ENCODE measurements around the gene THEMIS. TPM values are rescaled to one million over a fixed set of nuclear protein-coding genes. Genes with fewer than 3 reads are reported as not detected.
"Not testable (repeated sequence)": the region's sequence is repeated elsewhere in the genome, so short reads cannot be mapped to it uniquely, and the experiment has no call there.

THEMIS gene
- total and polyA plus RNA-seq, 10 donors, result 0.80 to 17.8 (median 12.7) TPM

GRCh38 chr6:127791779-127792528 is 108.9 kb downstream of the THEMIS start:
- DNase-seq, result no peak
- peaks cover 0 to 7% (median 0%) of the 10 kb centered on the region in 6 donors for H3K4me1 ChIP-seq
- 85 to 91% (median 89%) methylated on average over 7 to 11 of the region's 11 CpGs for WGBS, 5 donors
- H3K9me3 ChIP-seq, result no peaks in the 10 kb centered on the region
- H3K27me3 ChIP-seq (replicated peaks in 1 of 7), result no peaks in the 10 kb centered on the region
- TF ChIP-seq POLR2AphosphoS5 (IDR thresholded peaks at IDR 0.05) (no peak), POLR2A (IDR thresholded peaks at IDR 0.05) (no peak), CTCF (IDR thresholded peaks at IDR 0.05 in 8 of 11, conservative IDR thresholded peaks at IDR 0.05 in 3 of 11) (no peak)
- intact Hi-C loops (cut with DNase I; ENCODE audit: low total_unique reads), result no loop called here
- H3K4me3 ChIP-seq, result no peak overlapping the region
- H3K27ac ChIP-seq, result no peak overlapping the region
- H3K36me3 ChIP-seq, result no peaks in the 10 kb centered on the region

- H3K27ac ChIP-seq, result no peak overlapping the region
- H3K9me3 ChIP-seq, result no peaks in the 10 kb centered on the region
- TF ChIP-seq POLR2AphosphoS5 (IDR thresholded peaks at IDR 0.05) (peak in 1 of 3 donors; percentile 32), CTCF (IDR thresholded peaks at IDR 0.05 in 8 of 11, conservative IDR thresholded peaks at IDR 0.05 in 3 of 11) (no peak)
- 84 to 96% (median 89%) methylated on average over 5 of the region's 5 CpGs for WGBS, 5 donors
- intact Hi-C loops (cut with DNase I; ENCODE audit: low total_unique reads), result no loop called here
- H3K36me3 ChIP-seq, result no peaks in the 10 kb centered on the region
- no peak overlapping the region for H3K4me3 ChIP-seq
- H3K27me3 ChIP-seq (replicated peaks in 1 of 7), result no peaks in the 10 kb centered on the region
- DNase-seq, result no peak
- H3K4me1 ChIP-seq, result peaks cover 0 to 7% (median 0%) of the 10 kb centered on the region in 6 donors
Observed at GRCh38 chr6:127790571-127790970, 110.3 kb downstream of the THEMIS start.

- WGBS, 5 donors, result 31 to 45% (median 40%) methylated on average over 1 of the region's 1 CpG
- DNase-seq, result no peak
- Histone ChIP-seq H3K4me1 (no peaks in the 10 kb centered on the region), H3K36me3 (no peaks in the 10 kb centered on the region), H3K4me3 (no peak overlapping the region), H3K27me3 (replicated peaks in 1 of 7) (no peaks in the 10 kb centered on the region), H3K9me3 (peaks cover 0 to 6% (median 0%) of the 10 kb centered on the region in 8 donors), H3K27ac (no peak overlapping the region)
- intact Hi-C loops (cut with DNase I; ENCODE audit: low total_unique reads), result no loop called here
- TF ChIP-seq CTCF (IDR thresholded peaks at IDR 0.05 in 8 of 11, conservative IDR thresholded peaks at IDR 0.05 in 3 of 11) (no peak), POLR2A (IDR thresholded peaks at IDR 0.05) (no peak), POLR2AphosphoS5 (IDR thresholded peaks at IDR 0.05) (no peak)
Observed at GRCh38 chr6:127786109-127786508, 114.7 kb downstream of the THEMIS start.

GRCh38 chr6:127784468-127784867 is 116.4 kb downstream of the THEMIS start:
- H3K4me3 ChIP-seq, result no peak overlapping the region
- no peaks in the 10 kb centered on the region for H3K36me3 ChIP-seq
- 65 to 78% (median 68%) methylated on average over 1 of the region's 1 CpG for WGBS, 5 donors
- peaks cover 0 to 6% (median 0%) of the 10 kb centered on the region in 8 donors for H3K9me3 ChIP-seq
- no peak overlapping the region for H3K27ac ChIP-seq
- TF ChIP-seq CTCF (IDR thresholded peaks at IDR 0.05 in 8 of 11, conservative IDR thresholded peaks at IDR 0.05 in 3 of 11) (no peak), POLR2A (IDR thresholded peaks at IDR 0.05) (no peak), POLR2AphosphoS5 (IDR thresholded peaks at IDR 0.05) (no peak)
- no peaks in the 10 kb centered on the region for H3K27me3 ChIP-seq (replicated peaks in 1 of 7)
- no peak for DNase-seq
- intact Hi-C loops (cut with DNase I; ENCODE audit: low total_unique reads), result no loop called here
- no peaks in the 10 kb centered on the region for H3K4me1 ChIP-seq

GRCh38 chr6:127781636-127782272 is 119.1 kb downstream of the THEMIS start:
- H3K9me3 ChIP-seq; intact Hi-C loops (cut with DNase I; ENCODE audit: low total_unique reads); H3K4me1 ChIP-seq; H3K36me3 ChIP-seq; H3K27me3 ChIP-seq (replicated peaks in 1 of 7); H3K27ac ChIP-seq; H3K4me3 ChIP-seq: not testable (repeated sequence)
- 45 to 77% (median 61%) methylated on average over 3 to 4 of the region's 4 CpGs for WGBS, 5 donors
- peak; percentile 50 for DNase-seq

Measured in spleen (tissue), 11 donors.